ENCODE data around the gene BMAL2. TPM values are rescaled to one million over a fixed set of nuclear protein-coding genes. Genes with fewer than 3 reads are reported as not detected.

The BMAL2 gene
- polyA plus RNA-seq (2013, experiment 1 of 2) = 4.0 TPM
- polyA plus RNA-seq (2013, experiment 2 of 2) = 4.3 TPM

- Histone ChIP-seq H2BK15ac (ENCODE audit: low read length) (no peak within 1 kb of the TSS), H3K27me3 (ENCODE audit: control insufficient read depth in 3 of 3, insufficient read depth in 3 of 3, low read depth in 1 of 3, low read length in 3 of 3) (peaks cover 0 to 21% (median 0%) of the 10 kb centered on the region in 3 experiments), H3K79me1 (ENCODE audit: low read depth, low read length) (no peaks in the 10 kb centered on the region), H2AFZ (ENCODE audit: low read length) (peak within 1 kb of the TSS; percentile 92), H3K14ac (ENCODE audit: low read length) (no peak within 1 kb of the TSS), H3K36me3 (replicated peaks in 1 of 2; ENCODE audit: control insufficient read depth in 2 of 2, insufficient read depth in 2 of 2, low read length in 2 of 2) (peaks cover 0 to 1% of the 10 kb centered on the region in 2 donors), H3K18ac (ENCODE audit: low read length) (peak within 1 kb of the TSS; percentile 92), H3K4ac (ENCODE audit: low read length) (no peak within 1 kb of the TSS), H3K27ac (replicated peaks; ENCODE audit: low read length) (no peak within 1 kb of the TSS), H3K23ac (ENCODE audit: low read depth, low read length, poor library complexity) (peak within 1 kb of the TSS; percentile 90), H2BK5ac (ENCODE audit: low read length) (no peak within 1 kb of the TSS), H2AK5ac (ENCODE audit: low read depth, low read length) (no peak within 1 kb of the TSS), H3K9me3 (replicated peaks in 1 of 2; ENCODE audit: control insufficient read depth in 2 of 2, insufficient read depth in 1 of 2, low read depth in 1 of 2, low read length in 2 of 2) (peaks cover 0 to 2% of the 10 kb centered on the region in 2 donors), H2BK120ac (ENCODE audit: low read depth, low read length) (peak within 1 kb of the TSS; percentile 18), H3K4me3 (ENCODE audit: low read length in 2 of 2) (peak within 1 kb of the TSS; percentile 70 to 88), H4K8ac (ENCODE audit: low read depth, low read length) (no peak within 1 kb of the TSS), H3K4me2 (ENCODE audit: insufficient read depth, low read length, poor library complexity, severe bottlenecking) (peak within 1 kb of the TSS; percentile 90), H2BK12ac (ENCODE audit: low read length) (no peak within 1 kb of the TSS), H3K9ac (ENCODE audit: low read depth, low read length, poor library complexity) (peak within 1 kb of the TSS; percentile 79), H3K4me1 (ENCODE audit: control insufficient read depth in 2 of 2, insufficient read depth in 1 of 2, low read depth in 1 of 2, low read length in 2 of 2) (peaks cover 7 to 16% of the 10 kb centered on the region in 2 donors), H4K91ac (ENCODE audit: low read depth, low read length, poor library complexity) (no peak within 1 kb of the TSS)
- WGBS, 2 donors (ENCODE audit: extremely low coverage in 2 of 2, insufficient read length in 2 of 2, insufficient replicate concordance in 1 of 2) = no CpG with 5 or more reads among the region's 96 CpGs
- DNase-seq (ENCODE audit: low spot score) = peak; percentile 56
Measured at GRCh38 chr12:27332714-27333402, at the start of gene BMAL2. BMAL2 (plus strand) TSS chr12:27332836; CDS start chr12:27333073, 237 bp downstream.

GRCh38 chr12:27284021-27284420, 48.6 kb upstream of the BMAL2 start:
- H3K4ac ChIP-seq (ENCODE audit: low read length) = no peak overlapping the region
- H2BK12ac ChIP-seq (ENCODE audit: low read length) = no peak overlapping the region
- H3K27me3 ChIP-seq (ENCODE audit: control insufficient read depth in 3 of 3, insufficient read depth in 3 of 3, low read depth in 1 of 3, low read length in 3 of 3) = no peaks in the 10 kb centered on the region
- no peak overlapping the region for H2BK15ac ChIP-seq (ENCODE audit: low read length)
- no peak overlapping the region for H3K4me3 ChIP-seq (ENCODE audit: low read length in 2 of 2)
- DNase-seq (ENCODE audit: low spot score) = no peak
- no peak overlapping the region for H3K4me2 ChIP-seq (ENCODE audit: insufficient read depth, low read length, poor library complexity, severe bottlenecking)
- no peak overlapping the region for H3K14ac ChIP-seq (ENCODE audit: low read length)
- no peak overlapping the region for H3K27ac ChIP-seq (replicated peaks; ENCODE audit: low read length)
- no peak overlapping the region for H3K9ac ChIP-seq (ENCODE audit: low read depth, low read length, poor library complexity)
- peaks cover 2 to 13% of the 10 kb centered on the region in 2 donors for H3K4me1 ChIP-seq (ENCODE audit: control insufficient read depth in 2 of 2, insufficient read depth in 1 of 2, low read depth in 1 of 2, low read length in 2 of 2)
- no peak overlapping the region for H2AFZ ChIP-seq (ENCODE audit: low read length)
- no peak overlapping the region for H3K23ac ChIP-seq (ENCODE audit: low read depth, low read length, poor library complexity)
- H3K18ac ChIP-seq (ENCODE audit: low read length) = no peak overlapping the region
- no peaks in the 10 kb centered on the region for H3K79me1 ChIP-seq (ENCODE audit: low read depth, low read length)
- H2BK5ac ChIP-seq (ENCODE audit: low read length) = no peak overlapping the region
- H3K9me3 ChIP-seq (replicated peaks in 1 of 2; ENCODE audit: control insufficient read depth in 2 of 2, insufficient read depth in 1 of 2, low read depth in 1 of 2, low read length in 2 of 2) = no peaks in the 10 kb centered on the region
- no peak overlapping the region for H2AK5ac ChIP-seq (ENCODE audit: low read depth, low read length)
- H4K91ac ChIP-seq (ENCODE audit: low read depth, low read length, poor library complexity) = no peak overlapping the region
- no CpG with 5 or more reads among the region's 3 CpGs for WGBS, 2 donors (ENCODE audit: extremely low coverage in 2 of 2, insufficient read length in 2 of 2, insufficient replicate concordance in 1 of 2)
- peaks cover 0 to 3% of the 10 kb centered on the region in 2 donors for H3K36me3 ChIP-seq (replicated peaks in 1 of 2; ENCODE audit: control insufficient read depth in 2 of 2, insufficient read depth in 2 of 2, low read length in 2 of 2)
- H4K8ac ChIP-seq (ENCODE audit: low read depth, low read length) = no peak overlapping the region
- no peak overlapping the region for H2BK120ac ChIP-seq (ENCODE audit: low read depth, low read length)

- Histone ChIP-seq H2AFZ (ENCODE audit: low read length) (no peak overlapping the region), H3K4me1 (ENCODE audit: control insufficient read depth in 2 of 2, insufficient read depth in 1 of 2, low read depth in 1 of 2, low read length in 2 of 2) (peaks cover 2 to 13% of the 10 kb centered on the region in 2 donors), H3K14ac (ENCODE audit: low read length) (no peak overlapping the region), H2AK5ac (ENCODE audit: low read depth, low read length) (no peak overlapping the region), H3K27me3 (ENCODE audit: control insufficient read depth in 3 of 3, insufficient read depth in 3 of 3, low read depth in 1 of 3, low read length in 3 of 3) (no peaks in the 10 kb centered on the region), H4K8ac (ENCODE audit: low read depth, low read length) (no peak overlapping the region), H3K79me1 (ENCODE audit: low read depth, low read length) (no peaks in the 10 kb centered on the region), H3K23ac (ENCODE audit: low read depth, low read length, poor library complexity) (no peak overlapping the region), H2BK120ac (ENCODE audit: low read depth, low read length) (no peak overlapping the region), H2BK12ac (ENCODE audit: low read length) (no peak overlapping the region), H2BK5ac (ENCODE audit: low read length) (no peak overlapping the region), H3K4me3 (ENCODE audit: low read length in 2 of 2) (no peak overlapping the region), H3K4ac (ENCODE audit: low read length) (no peak overlapping the region), H3K36me3 (replicated peaks in 1 of 2; ENCODE audit: control insufficient read depth in 2 of 2, insufficient read depth in 2 of 2, low read length in 2 of 2) (peaks cover 0 to 3% of the 10 kb centered on the region in 2 donors), H3K27ac (replicated peaks; ENCODE audit: low read length) (no peak overlapping the region), H3K9me3 (replicated peaks in 1 of 2; ENCODE audit: control insufficient read depth in 2 of 2, insufficient read depth in 1 of 2, low read depth in 1 of 2, low read length in 2 of 2) (no peaks in the 10 kb centered on the region), H4K91ac (ENCODE audit: low read depth, low read length, poor library complexity) (no peak overlapping the region), H3K9ac (ENCODE audit: low read depth, low read length, poor library complexity) (no peak overlapping the region), H3K18ac (ENCODE audit: low read length) (no peak overlapping the region), H3K4me2 (ENCODE audit: insufficient read depth, low read length, poor library complexity, severe bottlenecking) (no peak overlapping the region), H2BK15ac (ENCODE audit: low read length) (no peak overlapping the region)
- DNase-seq (ENCODE audit: low spot score) = no peak
- no CpG with 5 or more reads among the region's 2 CpGs for WGBS, 2 donors (ENCODE audit: extremely low coverage in 2 of 2, insufficient read length in 2 of 2, insufficient replicate concordance in 1 of 2)
Measured at GRCh38 chr12:27284751-27285150, 47.9 kb upstream of the BMAL2 start.

- no peak overlapping the region for H3K14ac ChIP-seq (ENCODE audit: low read length)
- H3K23ac ChIP-seq (ENCODE audit: low read depth, low read length, poor library complexity) = no peak overlapping the region
- no peak overlapping the region for H4K8ac ChIP-seq (ENCODE audit: low read depth, low read length)
- WGBS, 2 donors (ENCODE audit: extremely low coverage in 2 of 2, insufficient read length in 2 of 2, insufficient replicate concordance in 1 of 2) = no CpG with 5 or more reads among the region's 1 CpG
- peaks cover 0 to 1% of the 10 kb centered on the region in 2 donors for H3K36me3 ChIP-seq (replicated peaks in 1 of 2; ENCODE audit: control insufficient read depth in 2 of 2, insufficient read depth in 2 of 2, low read length in 2 of 2)
- no peak overlapping the region for H4K91ac ChIP-seq (ENCODE audit: low read depth, low read length, poor library complexity)
- H3K4ac ChIP-seq (ENCODE audit: low read length) = no peak overlapping the region
- H3K18ac ChIP-seq (ENCODE audit: low read length) = no peak overlapping the region
- H3K79me1 ChIP-seq (ENCODE audit: low read depth, low read length) = no peaks in the 10 kb centered on the region
- H2BK120ac ChIP-seq (ENCODE audit: low read depth, low read length) = no peak overlapping the region
- H3K9ac ChIP-seq (ENCODE audit: low read depth, low read length, poor library complexity) = no peak overlapping the region
- no peak overlapping the region for H2AK5ac ChIP-seq (ENCODE audit: low read depth, low read length)
- no peak overlapping the region for H2BK12ac ChIP-seq (ENCODE audit: low read length)
- no peak overlapping the region for H3K4me2 ChIP-seq (ENCODE audit: insufficient read depth, low read length, poor library complexity, severe bottlenecking)
- H3K27ac ChIP-seq (replicated peaks; ENCODE audit: low read length) = no peak overlapping the region
- H2AFZ ChIP-seq (ENCODE audit: low read length) = peak overlapping the region; percentile 21
- H3K4me3 ChIP-seq (ENCODE audit: low read length in 2 of 2) = no peak overlapping the region
- DNase-seq (ENCODE audit: low spot score) = no peak
- no peak overlapping the region for H2BK15ac ChIP-seq (ENCODE audit: low read length)
- no peak overlapping the region for H2BK5ac ChIP-seq (ENCODE audit: low read length)
- no peaks in the 10 kb centered on the region for H3K9me3 ChIP-seq (replicated peaks in 1 of 2; ENCODE audit: control insufficient read depth in 2 of 2, insufficient read depth in 1 of 2, low read depth in 1 of 2, low read length in 2 of 2)
- peaks cover 4 to 17% of the 10 kb centered on the region in 2 donors for H3K4me1 ChIP-seq (ENCODE audit: control insufficient read depth in 2 of 2, insufficient read depth in 1 of 2, low read depth in 1 of 2, low read length in 2 of 2)
- no peaks in the 10 kb centered on the region for H3K27me3 ChIP-seq (ENCODE audit: control insufficient read depth in 3 of 3, insufficient read depth in 3 of 3, low read depth in 1 of 3, low read length in 3 of 3)
Measured at GRCh38 chr12:27285403-27285802, 47.2 kb upstream of the BMAL2 start.

Data from neuronal stem cell (in vitro differentiated cells).